ENCODE results near the gene OR2F2.

The OR2F2 gene

GRCh38 chr7:143979998-143980397 is 45.0 kb downstream of the OR2F2 start:
- WGBS, 2 experiments (ENCODE audit: insufficient coverage in 2 of 2): no CpG with 5 or more reads among the region's 2 CpGs

GRCh38 chr7:143980746-143981510 is 45.9 kb downstream of the OR2F2 start:
- Histone ChIP-seq H3K9me3 (ENCODE audit: control insufficient read depth, low read length) (no peaks in the 10 kb centered on the region), H3K4me3 (ENCODE audit: extremely low read depth, insufficient read depth, low read length, poor library complexity, severe bottlenecking) (no peak overlapping the region)
- WGBS, 2 experiments (ENCODE audit: insufficient coverage in 2 of 2): 92% methylated on average over 8 of the region's 10 CpGs

More at GRCh38 chr7:143979998-143980397, 45.0 kb downstream of the OR2F2 start:
- H3K4me3 ChIP-seq (ENCODE audit: extremely low read depth, insufficient read depth, low read length, poor library complexity, severe bottlenecking): no peak overlapping the region
- H3K27ac ChIP-seq (ENCODE audit: low read depth, low read length, severe bottlenecking): no peak overlapping the region
- H3K36me3 ChIP-seq (ENCODE audit: control insufficient read depth, insufficient read depth, low read length): no peaks in the 10 kb centered on the region
- no peaks in the 10 kb centered on the region for H3K9me3 ChIP-seq (ENCODE audit: control insufficient read depth, low read length)
- H3K4me1 ChIP-seq (ENCODE audit: control insufficient read depth, insufficient read depth, low read length, poor library complexity, severe bottlenecking): no peaks in the 10 kb centered on the region

DNA sequence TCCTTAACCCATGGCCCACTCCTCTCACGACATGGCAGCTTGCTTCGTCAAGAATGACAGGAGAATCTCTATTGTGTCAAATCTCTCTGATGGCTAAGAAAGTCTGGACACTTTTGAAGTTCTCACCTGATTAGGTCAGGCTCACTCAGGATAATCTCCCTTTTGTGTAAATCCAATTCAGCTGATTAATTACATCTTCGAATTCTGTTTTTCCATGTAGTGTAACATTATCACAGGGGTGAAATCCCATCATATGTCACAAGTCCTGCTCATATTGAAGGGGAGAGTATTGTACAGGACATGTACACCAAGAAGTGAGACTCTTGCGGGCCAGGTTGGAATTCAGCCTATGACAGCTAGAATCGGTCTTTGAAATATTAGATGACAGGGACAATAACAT is 48.9 kb downstream of the OR2F2 start:
- Histone ChIP-seq H3K36me3 (ENCODE audit: control insufficient read depth, insufficient read depth, low read length) (no peaks in the 10 kb centered on the region), H3K27ac (ENCODE audit: low read depth, low read length, severe bottlenecking) (no peak overlapping the region), H3K4me3 (ENCODE audit: extremely low read depth, insufficient read depth, low read length, poor library complexity, severe bottlenecking) (no peak overlapping the region), H3K9me3 (ENCODE audit: control insufficient read depth, low read length) (no peaks in the 10 kb centered on the region), H3K4me1 (ENCODE audit: control insufficient read depth, insufficient read depth, low read length, poor library complexity, severe bottlenecking) (no peaks in the 10 kb centered on the region)
- WGBS, 2 experiments (ENCODE audit: insufficient coverage in 2 of 2): 95 to 100% methylated on average over 2 of the region's 5 CpGs

More at GRCh38 chr7:143980746-143981510, 45.9 kb downstream of the OR2F2 start:
- Histone ChIP-seq H3K4me1 (ENCODE audit: control insufficient read depth, insufficient read depth, low read length, poor library complexity, severe bottlenecking) (no peaks in the 10 kb centered on the region), H3K36me3 (ENCODE audit: control insufficient read depth, insufficient read depth, low read length) (no peaks in the 10 kb centered on the region), H3K27ac (ENCODE audit: low read depth, low read length, severe bottlenecking) (no peak overlapping the region)

Measured in mesodermal cell (in vitro differentiated cells).